KG1 (cell line): ENCODE measurements around the gene SCFD1.
"Not testable (repeated sequence)": the region's sequence is repeated elsewhere in the genome, so short reads cannot be mapped to it uniquely, and the experiment has no call there.

ENCODE experiments used
- DNase-seq: peaks from one replicate; lab custom pipeline; 2025; lab: John Stamatoyannopoulos, UW

The SCFD1 gene, protein sequence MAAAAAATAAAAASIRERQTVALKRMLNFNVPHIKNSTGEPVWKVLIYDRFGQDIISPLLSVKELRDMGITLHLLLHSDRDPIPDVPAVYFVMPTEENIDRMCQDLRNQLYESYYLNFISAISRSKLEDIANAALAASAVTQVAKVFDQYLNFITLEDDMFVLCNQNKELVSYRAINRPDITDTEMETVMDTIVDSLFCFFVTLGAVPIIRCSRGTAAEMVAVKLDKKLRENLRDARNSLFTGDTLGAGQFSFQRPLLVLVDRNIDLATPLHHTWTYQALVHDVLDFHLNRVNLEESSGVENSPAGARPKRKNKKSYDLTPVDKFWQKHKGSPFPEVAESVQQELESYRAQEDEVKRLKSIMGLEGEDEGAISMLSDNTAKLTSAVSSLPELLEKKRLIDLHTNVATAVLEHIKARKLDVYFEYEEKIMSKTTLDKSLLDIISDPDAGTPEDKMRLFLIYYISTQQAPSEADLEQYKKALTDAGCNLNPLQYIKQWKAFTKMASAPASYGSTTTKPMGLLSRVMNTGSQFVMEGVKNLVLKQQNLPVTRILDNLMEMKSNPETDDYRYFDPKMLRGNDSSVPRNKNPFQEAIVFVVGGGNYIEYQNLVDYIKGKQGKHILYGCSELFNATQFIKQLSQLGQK

DNA sequence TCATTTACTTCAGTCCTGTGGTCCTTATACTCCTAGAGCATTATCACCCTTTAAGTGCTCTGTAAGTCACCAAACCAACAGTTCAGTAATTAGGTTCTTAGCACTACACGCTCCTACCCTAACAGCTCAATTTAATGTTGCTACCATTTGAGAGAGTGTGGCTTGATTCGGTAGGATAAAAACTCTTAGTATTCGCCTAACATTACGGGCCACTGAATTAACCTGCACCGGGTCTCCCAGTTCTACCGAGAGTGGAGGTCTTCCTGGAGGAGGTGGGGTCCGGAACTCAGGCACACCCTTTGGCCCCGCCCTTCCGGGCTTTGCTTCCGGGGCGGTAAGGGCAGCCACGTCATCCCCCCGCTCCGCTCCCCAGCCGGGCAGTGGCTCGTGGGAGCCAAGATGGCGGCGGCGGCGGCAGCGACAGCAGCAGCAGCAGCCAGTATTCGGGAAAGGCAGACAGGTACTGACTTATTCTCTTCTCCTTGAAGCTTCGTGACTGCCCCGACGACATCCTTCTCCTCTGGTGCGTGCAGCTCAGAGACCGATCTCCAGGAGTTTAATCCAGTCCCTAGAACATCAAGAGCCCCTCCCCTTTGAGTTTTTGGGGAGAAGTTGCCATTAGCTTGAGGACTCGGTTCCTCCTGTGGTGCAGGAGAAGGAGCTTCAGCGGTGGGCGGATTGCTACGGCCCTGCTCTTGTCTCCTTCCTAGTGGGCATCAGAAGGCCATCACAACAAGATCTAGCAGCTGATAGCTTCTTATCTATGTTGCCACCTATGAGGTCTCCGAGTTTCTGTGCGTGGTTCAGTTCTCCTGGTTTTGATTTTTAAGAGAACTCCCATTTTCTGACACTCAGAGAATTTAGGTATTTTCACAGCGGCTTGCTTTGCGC is at the start of gene SCFD1:
Gene SCFD1, plus strand, starts transcription at position 380 of the 891 bp plus-strand sequence. Its CDS starts 20 bp downstream, at position 400.
- DNase-seq = peak; percentile 96

DNA sequence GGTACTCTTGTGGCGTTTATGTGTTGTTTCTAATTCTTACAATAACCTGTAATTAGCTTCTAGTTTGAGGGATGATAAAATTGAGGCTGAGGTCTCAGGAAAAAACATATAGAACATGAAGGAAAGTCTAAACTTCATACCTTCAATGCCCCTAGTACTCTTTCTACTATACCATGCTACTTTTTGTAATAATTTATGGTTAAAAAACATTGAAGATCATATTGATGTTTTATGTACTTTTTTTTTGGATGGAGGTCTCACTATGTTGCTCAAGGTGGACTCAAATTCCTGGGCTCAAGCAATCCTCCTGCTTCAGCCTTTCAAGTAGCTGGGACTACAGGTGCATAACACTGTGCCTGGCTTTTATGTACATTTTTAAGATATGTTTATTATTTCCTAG is 49.3 kb upstream of the SCFD1 start:
- DNase-seq = no peak

DNA sequence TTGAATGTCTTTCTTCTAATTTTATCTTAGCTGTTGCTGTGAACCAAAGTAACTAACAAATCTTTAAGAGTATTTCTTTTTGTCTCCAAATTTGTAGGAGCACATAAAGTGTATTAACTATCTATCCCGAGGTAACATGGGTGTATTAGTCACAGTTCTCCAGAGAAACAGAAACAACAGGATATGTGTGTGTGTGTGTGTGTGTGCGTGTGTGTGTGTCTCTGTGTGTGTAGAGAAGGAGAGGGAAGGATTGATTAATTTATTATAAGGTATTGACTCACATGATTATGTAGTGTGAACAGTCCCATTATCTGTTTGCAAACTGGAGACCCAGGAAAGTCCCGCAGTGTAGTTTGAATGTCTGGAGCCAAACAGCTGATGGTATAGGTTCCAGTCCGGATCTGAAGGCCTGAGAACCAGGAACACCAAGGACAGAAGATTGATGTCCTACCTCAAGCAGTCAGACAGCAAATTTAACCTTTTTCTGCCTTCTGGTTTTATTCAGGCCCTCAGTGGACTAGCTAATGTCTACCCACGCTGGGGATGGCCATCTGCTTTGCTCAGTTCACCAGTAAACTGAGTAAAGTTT is 48.8 kb upstream of the SCFD1 start:
- no peak for DNase-seq

DNA sequence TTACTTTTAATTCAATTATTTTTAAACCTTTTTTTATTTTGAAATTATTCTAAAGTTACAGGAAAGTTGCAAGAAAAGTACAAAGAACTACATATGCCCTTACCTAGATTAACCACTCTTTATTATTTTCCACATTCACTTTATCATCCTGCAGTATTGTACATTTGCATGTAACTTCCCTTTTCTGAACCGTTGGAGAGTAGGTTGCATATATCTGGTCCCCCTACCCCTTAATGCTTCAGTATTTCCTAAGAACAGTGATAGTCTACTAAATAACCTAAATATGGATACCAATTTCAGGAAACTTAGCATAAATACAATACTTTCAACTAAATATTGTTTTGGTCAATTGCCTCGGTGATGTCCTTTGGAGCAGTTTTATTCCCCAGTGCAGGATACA is 48.2 kb upstream of the SCFD1 start:
- DNase-seq = no peak

DNA sequence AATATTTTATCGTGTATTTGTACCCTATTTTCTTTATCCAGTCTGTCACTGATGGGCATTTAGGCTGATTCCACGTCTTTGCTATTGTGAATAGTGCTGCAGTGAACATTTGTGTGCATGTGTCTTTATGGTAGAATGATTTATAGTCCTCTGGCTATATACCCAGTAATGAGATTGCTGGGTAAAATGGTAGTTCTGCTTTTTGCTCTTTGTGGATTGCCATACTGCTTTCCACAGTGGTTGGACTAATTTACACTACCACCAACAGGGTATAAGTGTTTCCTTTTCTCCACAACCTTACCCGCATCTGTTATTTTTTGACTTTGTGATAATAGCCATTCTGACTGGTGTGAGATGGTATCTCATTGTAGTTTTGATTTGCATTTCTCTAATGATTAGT is 47.3 kb upstream of the SCFD1 start:
- DNase-seq = not testable (repeated sequence)

DNA sequence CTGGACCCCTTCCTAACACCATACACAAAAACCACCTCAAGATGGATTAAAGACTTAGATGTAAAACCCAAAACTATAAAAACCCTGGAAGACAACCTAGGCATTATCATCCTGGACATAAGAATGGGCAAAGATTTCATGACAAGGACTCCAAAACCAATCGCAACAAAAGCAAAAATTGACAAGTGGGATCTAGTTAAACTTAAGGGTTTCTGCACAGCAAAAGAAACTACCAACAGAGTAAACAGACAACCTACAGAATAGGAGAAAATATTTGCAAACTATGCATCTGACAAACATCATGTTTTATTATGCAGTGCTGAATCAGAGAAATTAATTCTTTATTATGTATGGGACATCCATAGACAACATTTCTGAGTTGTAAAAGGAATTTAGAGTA is 45.8 kb upstream of the SCFD1 start:
- DNase-seq = not testable (repeated sequence)

DNA sequence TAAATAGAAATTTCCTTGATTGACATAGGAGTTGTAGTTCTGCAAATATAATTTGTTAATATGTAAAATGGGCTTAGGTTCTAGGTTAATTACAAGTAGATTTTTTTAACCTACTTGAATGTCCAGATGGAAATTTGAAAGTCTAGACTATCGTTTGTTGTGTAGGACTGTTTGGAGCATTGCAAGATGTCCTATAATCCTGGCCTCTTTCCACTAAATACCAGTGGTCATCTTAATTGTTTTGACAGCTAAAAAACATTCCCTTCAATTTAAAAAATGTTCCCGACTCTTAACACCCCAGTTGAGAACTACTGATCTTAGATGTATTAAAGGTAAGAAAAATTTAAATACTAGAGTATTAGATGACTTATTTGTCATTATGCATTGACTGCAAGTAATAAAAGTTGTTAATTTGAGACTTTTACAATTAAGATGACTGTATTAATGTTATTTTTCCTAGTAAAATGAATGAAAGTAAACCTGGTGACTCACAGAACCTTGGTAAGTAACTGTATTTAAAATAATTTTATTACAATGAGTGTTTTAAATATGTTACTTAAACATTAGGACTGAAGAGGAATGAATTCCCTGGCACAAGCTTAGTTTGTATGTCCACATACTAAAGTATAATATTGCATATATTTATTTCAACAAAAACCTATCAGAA is 41.4 kb upstream of the SCFD1 start:
- no peak for DNase-seq

DNA sequence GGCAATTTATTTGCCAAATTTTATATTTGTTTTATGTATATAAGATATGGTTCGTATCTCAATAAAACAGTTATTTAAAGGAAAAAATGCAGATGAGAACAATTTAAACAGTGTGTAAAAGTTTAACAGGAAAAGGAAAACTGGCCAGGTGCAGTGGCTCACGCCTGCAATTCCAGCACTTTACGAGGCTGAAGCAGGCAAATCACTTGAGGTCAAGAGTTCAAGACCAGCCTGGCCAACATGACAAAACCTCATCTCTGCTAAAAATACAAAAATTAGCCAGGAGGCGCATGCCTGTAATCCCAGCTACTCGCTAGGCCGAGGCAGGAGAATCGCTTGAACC is 40.9 kb upstream of the SCFD1 start:
- no peak for DNase-seq

DNA sequence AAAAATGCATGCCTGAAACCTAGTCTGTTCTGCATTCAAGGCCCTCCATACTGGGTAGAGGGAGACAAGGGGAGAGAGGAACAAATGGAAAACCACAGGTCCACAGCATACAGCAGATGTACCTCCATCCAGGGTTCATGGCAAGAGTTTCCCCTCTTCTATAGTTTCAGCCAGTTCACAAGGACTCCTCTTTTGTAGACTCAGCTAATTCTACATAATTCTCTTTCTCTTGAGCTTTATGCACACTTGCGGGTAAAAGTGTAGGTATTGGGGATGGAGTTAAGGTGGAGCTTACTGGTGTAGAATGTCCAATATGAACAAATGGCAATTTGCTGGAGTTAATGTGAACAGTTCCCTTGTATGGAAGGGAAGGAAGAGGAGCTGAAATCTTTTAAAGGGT is 39.7 kb upstream of the SCFD1 start:
- no peak for DNase-seq

DNA sequence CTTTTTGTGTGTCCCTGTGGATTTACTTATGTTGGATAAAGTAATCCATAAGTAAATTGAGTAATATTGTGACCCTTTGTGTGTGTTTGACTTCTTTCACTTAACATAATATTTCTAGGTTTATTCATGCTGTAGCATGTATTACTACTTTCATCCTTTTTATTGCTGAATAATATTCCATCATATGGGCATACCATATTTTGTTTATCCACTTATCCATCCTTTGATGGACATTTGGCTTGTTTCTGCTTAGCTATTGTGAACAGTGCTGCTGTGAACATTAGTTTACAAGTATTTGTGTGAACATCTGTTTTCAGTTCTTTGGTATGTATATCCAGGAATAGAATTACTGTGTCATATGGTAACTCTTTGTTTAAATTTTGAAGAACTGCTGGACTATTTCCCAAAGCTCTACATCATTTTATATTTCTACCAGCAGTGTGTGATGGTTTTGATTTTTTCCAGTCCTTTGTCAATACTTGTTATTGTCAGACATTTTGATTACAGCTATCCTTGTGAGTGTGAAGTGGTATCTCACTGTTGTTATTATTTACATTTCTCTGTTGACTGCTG is 38.0 kb upstream of the SCFD1 start:
- no peak for DNase-seq

DNA sequence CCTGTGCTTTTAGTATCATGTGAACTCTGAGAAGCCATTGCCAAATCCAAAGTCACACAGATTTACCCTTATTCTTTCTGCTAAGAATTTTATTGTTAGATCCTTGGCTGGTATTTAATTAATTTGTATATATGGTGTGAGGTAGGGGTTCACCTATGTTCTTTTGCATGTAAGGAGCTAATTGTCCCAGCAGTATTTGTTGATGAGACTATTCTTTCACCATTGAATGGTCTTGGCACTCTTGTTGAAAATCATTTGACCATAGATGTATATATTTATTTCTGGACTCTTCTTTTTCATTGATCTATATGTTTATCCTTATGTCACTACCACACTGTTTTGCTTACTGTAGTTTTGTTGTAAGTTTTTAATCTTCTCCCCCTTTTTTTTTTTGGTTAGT is 36.9 kb upstream of the SCFD1 start:
- no peak for DNase-seq

DNA sequence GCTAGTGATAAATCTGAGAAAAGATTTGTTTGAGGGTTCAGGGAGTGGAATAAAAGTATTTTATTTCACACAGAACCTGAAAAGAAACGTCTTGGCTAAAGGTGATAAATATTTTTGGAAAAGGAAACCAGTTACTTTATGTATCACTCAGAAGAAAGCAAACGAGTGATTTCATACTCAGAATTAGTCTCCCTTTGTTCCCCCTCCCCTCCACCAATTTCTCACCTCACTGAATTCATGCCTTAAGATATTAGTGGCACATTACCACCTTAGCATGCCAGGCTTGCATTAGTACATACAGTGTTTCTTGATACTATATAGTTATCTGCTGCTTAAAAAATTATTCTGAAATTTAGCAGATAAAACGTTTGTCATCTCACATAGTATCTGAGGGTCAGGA is 35.0 kb upstream of the SCFD1 start:
- DNase-seq = no peak

DNA sequence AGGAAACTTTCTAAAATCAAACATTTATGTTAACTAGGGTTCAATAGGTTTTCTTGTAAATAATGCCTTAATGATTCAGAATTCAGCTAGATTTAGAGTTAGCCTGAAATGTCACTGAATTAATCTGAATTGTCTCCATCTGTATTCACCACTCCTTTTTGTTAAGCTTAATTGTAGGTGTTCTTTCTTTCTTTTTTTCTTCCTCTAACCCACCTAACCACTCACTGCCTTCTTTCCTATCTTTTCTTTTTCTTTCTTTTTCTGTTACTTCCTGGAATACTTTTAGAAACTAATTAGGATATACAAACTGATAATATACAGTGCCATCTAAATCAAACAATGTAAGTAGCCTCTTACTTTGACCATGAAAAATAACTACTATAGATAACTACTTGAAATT is 33.2 kb upstream of the SCFD1 start:
- no peak for DNase-seq

DNA sequence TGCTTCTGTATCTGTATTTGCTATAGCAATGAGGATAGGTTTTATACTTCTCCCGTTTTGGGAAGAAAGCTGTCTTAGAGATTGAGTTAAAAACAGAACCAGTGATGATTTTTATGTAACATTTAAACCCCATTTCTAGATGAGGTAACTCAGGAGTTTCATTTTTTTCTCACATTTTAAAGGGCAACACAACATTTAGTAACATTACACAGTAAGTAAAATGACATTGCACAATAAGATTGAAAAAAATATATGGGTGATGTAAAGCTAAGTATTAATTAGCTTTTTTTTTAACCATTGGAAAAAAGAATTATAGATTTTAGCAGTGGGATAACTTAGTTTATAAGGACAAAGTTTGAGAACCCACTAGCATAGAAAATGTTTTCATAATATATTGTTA is 25.2 kb upstream of the SCFD1 start:
- DNase-seq = no peak

DNA sequence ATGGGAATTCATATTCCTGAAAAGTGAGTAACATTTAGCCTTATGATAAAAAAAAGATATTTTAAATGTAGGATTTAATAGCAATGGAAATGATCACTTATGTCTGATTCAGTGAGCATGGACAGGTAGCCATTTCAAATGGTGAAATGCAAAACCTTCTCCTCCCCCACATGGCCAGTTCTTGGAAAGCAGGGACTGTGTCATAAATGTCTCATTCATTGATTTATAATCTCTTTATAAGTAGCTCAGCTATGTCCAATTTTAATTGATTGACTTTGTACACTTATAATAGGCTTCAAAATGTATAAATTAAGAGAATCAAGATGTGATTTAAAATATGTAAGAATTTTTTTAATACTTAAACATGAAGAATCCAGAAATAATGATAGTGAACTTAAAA is 24.6 kb upstream of the SCFD1 start:
- DNase-seq = no peak

DNA sequence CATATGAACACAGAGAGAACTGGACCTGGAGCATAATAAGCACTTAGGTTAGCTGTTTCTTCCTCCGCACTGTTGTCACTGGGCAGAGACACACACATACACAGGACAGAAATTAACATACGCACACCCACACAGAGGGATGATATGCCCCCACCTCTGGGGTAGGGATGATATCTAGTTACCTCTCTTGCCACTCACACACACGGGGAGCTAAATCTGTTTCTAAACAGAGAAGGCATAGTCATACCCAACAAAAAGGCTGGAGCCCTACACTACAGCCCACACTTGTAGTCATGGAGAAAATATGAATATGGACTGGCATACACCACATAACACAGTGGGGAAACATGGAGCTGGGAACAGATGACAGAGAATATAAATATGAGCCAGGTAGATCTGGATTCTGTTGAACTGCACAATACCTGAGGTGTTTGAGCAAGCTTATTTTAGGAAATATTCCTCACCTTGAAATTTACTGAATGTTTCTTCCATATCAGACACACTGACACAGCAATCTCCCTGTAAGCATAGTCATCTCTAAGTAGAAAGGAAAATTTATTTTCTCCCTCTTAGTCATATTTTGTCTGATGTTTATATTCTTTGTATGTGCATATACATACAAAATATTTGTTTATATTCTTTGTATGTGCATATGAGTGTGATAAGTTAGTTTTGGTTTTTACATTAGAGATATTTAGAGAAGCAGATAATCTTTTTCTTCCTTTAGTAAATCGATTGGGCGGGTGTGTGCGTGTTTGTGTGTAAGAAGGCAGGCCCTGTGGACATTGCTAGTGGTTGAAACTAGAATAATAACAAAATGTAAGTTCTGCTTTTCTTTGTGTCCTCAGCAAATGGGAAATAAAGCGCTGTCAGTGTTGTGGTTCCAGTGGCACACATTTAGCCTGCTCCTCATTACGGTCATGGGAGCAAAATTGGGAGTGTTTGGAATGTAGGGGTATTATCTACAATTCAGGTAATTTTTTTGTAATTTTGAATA is 20.9 kb upstream of the SCFD1 start:
- no peak for DNase-seq

DNA sequence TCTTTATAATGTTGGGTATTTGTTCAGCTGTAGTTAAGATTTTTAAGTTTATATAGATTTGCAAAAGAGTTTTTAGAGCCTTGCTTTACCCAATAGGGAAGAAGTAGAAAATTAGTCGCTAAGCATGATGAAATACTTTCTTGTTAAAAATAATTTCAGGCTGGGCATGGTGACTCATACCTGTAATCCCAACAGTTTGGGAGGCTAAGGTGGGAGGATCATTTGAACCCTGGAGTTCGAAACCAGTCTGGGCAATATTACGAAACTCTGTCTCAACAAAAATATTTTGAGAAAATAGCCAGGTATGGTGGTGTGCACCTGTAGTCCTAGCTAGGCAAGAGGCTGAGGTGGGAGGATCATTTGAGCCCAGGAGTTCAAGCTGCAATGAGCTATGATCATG is 18.7 kb upstream of the SCFD1 start:
- DNase-seq = no peak

DNA sequence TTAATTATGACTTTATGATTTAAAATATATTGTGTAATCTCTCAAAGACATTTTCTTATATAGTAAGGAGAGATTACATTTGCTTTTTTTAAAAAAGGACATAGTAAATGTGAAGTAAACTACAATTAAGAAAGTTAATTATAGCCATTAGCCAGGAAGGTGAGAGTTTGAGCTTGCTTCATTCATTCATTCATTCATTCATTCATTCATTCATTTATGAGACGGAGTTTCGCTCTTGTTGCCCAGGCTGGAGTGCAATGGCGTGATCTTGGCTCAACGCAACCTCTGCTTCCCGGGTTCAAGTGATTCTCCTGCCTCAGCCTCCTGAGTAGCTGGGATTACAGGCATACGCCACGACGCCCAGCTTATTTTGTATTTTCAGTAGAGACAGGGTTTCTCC is 17.4 kb upstream of the SCFD1 start:
- DNase-seq = not testable (repeated sequence)

DNA sequence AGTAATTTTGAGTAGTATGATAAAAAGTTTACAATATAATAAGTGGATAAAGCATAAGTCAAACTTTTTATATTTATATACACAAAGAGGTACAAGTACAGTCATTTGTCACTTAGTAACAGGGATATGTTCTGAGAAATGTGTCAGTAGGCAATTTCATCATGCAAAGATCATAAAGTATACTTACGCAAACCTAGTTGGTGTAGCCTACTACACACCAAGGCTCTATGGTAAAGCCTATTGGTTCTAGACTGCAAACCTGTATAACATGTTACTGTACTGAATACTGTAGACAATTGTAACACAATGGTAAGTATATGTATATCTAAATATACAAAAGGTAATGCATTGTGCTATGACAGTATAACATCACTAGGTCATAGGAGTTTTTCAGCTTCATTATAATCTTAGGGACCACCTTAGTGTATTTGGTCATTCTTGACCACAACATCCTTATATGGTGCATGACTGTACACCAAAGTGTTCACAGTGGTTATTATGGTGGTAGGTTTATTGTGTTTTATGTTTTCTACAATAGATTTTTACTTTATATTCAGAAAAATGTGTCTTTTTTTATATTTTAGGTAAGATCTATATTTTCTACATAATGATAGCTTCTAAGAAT is 14.9 kb upstream of the SCFD1 start:
- DNase-seq = no peak

DNA sequence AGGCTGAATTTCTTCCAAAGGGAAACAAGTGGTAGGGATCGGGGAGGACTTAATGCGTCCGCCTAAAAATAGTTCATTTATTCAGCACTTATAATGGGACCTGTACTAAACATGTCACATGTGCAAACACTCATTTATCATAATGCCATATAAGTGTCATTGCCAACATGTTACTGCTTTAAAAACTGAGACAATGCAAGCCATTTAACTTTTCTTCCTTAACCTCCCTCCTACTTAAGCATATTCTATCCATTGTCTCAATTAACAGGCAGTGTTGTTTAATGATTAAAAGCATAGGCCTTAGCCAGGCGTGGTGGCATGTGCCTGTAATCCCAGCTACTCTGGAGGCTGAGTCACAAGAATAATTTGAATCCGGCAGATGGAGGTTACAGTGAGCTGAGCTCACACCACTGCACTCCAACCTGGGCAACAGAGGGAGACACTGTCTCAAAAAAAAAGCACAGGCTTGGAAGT is 13.5 kb upstream of the SCFD1 start:
- no peak for DNase-seq
